Lung (tissue), 12 donors: ENCODE measurements around the gene SPP1. TPM values are rescaled to one million over a fixed set of nuclear protein-coding genes. Genes with fewer than 3 reads are reported as not detected.

ENCODE experiments used
- ATAC-seq: fragments of 200-7000 bp; cut with Tn5 transposase; one replicate; pipeline ENCODE4 v1.9.1; 2020; ENCODE audit warnings: moderate number of reproducible peaks; ENCODE audit not compliant: insufficient read depth, low FRiP score
- DNase-seq, 3 donors: peaks; one replicate each; pipeline ENCODE4 v3.0.0-alpha.2; 2013 to 2017
- H3K27ac ChIP-seq, 2 donors: one replicate each; pipeline ENCODE4 v1.5.1; 2013; ENCODE audit warnings: mild to moderate bottlenecking in 2 of 2, moderate library complexity in 2 of 2, control low read depth in 1 of 2, inconsistent platforms in 1 of 2, low read depth in 1 of 2, low read length in 1 of 2
- H3K27me3 ChIP-seq, 3 donors: one replicate each; pipeline ENCODE4 v1.5.1; 2013; ENCODE audit warnings: low read length in 2 of 3; ENCODE audit not compliant: control insufficient read depth in 3 of 3, insufficient read depth in 3 of 3
- H3K36me3 ChIP-seq, 4 donors: one replicate each; pipeline ENCODE4 v1.5.1; 2013; ENCODE audit warnings: low read length in 4 of 4, mild to moderate bottlenecking in 1 of 4, moderate library complexity in 1 of 4; ENCODE audit not compliant: control insufficient read depth in 4 of 4, insufficient read depth in 4 of 4
- H3K4me1 ChIP-seq, 5 donors: one replicate each; pipeline ENCODE4 v1.5.1; 2013; ENCODE audit warnings: low read length in 5 of 5, mild to moderate bottlenecking in 2 of 5, moderate library complexity in 1 of 5; ENCODE audit not compliant: control insufficient read depth in 5 of 5, insufficient read depth in 5 of 5
- H3K4me3 ChIP-seq: one replicate; pipeline ENCODE4 v1.5.1; 2013; ENCODE audit warnings: mild to moderate bottlenecking, control low read depth, moderate library complexity
- H3K9ac ChIP-seq, 2 donors: one replicate each; pipeline ENCODE4 v1.5.1; 2013; ENCODE audit warnings: low read length in 2 of 2, control low read depth in 1 of 2; ENCODE audit not compliant: insufficient read depth in 1 of 2
- H3K9me3 ChIP-seq, 4 donors: one replicate each; pipeline ENCODE4 v1.5.1; 2013; ENCODE audit warnings: low read length in 3 of 4, mild to moderate bottlenecking in 1 of 4, moderate library complexity in 1 of 4; ENCODE audit not compliant: control insufficient read depth in 4 of 4, insufficient read depth in 3 of 4
- WGBS, 2 donors: extraction: QIAGEN DNeasy Blood & Tissue Kit; methylation state at CpG; one replicate each; pipeline ENCODE4 v1.1.7; 2013; 5-methylcytosine and 5-hydroxymethylcytosine counted together
- polyA plus RNA-seq, 2 donors: library from polyadenylated mRNA; stranded (reverse); fragments of 200-250 nt; gene quantifications; one replicate each; pipeline ENCODE4 v1.2.1, GENCODE V29; 2013
- total RNA-seq, 2 donors: library from RNA; depleted of rRNA in 1 of 2; stranded (reverse); fragments of >200 nt in 1 of 2; gene quantifications; one replicate each; pipeline ENCODE4 v1.2.1, GENCODE V29; 2014 to 2021
- TF ChIP-seq, protein P1 (sequence below): IDR thresholded peaks from 2 replicates; pipeline ENCODE4 v1.5.1; 2012; ENCODE audit warnings: mild to moderate bottlenecking; ENCODE audit errors: control extremely low read depth, extremely low read depth
- donor health status: control.
- donor health status: control.
- donor health status: Bipolar disorder and iron deficiency.
- donor health status: healthy.
- donor health status: DM: yes; HTN: yes; CAD: no.

Gene SPP1
- total and polyA plus RNA-seq, 4 donors: 5.4 to 433 (median 112) TPM

DNA sequence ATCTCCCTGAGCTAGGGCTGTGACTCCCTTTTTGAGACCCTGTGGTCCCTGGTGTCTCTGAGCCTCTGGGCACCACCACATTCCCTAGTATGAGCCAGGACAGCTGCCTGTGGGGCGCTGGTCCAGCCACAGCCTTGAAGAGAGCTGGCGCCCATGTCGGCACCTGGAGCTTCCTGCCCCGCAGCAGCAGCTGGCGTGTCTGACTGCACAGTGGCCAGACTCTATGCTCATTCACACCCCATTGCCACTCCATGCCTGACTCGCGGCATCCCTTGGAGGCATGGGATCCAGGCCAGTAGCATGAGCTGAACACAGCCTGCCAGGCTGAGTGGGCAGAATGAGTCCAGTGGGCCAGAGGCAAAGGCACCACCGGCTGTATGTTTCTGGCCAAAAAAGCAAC lies 8.3 kb upstream of the SPP1 start:
- TF ChIP-seq, protein P1, sequence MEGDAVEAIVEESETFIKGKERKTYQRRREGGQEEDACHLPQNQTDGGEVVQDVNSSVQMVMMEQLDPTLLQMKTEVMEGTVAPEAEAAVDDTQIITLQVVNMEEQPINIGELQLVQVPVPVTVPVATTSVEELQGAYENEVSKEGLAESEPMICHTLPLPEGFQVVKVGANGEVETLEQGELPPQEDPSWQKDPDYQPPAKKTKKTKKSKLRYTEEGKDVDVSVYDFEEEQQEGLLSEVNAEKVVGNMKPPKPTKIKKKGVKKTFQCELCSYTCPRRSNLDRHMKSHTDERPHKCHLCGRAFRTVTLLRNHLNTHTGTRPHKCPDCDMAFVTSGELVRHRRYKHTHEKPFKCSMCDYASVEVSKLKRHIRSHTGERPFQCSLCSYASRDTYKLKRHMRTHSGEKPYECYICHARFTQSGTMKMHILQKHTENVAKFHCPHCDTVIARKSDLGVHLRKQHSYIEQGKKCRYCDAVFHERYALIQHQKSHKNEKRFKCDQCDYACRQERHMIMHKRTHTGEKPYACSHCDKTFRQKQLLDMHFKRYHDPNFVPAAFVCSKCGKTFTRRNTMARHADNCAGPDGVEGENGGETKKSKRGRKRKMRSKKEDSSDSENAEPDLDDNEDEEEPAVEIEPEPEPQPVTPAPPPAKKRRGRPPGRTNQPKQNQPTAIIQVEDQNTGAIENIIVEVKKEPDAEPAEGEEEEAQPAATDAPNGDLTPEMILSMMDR: no peak
- Histone ChIP-seq H3K27ac (no peak overlapping the region), H3K4me3 (no peak overlapping the region), H3K9me3 (no peaks in the 10 kb centered on the region), H3K9ac (no peak overlapping the region), H3K36me3 (no peaks in the 10 kb centered on the region), H3K27me3 (no peaks in the 10 kb centered on the region), H3K4me1 (peaks cover 0 to 5% (median 0%) of the 10 kb centered on the region in 5 donors)
- ATAC-seq (no peak), DNase-seq (no peak)
- WGBS, 2 donors: 90 to 98% methylated on average over 8 of the region's 8 CpGs

GRCh38 chr4:87970121-87970520 lies 5.4 kb upstream of the SPP1 start:
- Histone ChIP-seq H3K4me1 (peaks cover 0 to 3% (median 0%) of the 10 kb centered on the region in 5 donors), H3K27me3 (peaks cover 0 to 7% (median 5%) of the 10 kb centered on the region in 3 donors), H3K4me3 (no peak overlapping the region), H3K36me3 (no peaks in the 10 kb centered on the region), H3K9me3 (no peaks in the 10 kb centered on the region), H3K9ac (no peak overlapping the region), H3K27ac (no peak overlapping the region)
- ATAC-seq (no peak), DNase-seq (no peak)
- 75 to 89% methylated on average over 2 of the region's 2 CpGs for WGBS, 2 donors
- TF ChIP-seq, protein P1: no peak

DNA sequence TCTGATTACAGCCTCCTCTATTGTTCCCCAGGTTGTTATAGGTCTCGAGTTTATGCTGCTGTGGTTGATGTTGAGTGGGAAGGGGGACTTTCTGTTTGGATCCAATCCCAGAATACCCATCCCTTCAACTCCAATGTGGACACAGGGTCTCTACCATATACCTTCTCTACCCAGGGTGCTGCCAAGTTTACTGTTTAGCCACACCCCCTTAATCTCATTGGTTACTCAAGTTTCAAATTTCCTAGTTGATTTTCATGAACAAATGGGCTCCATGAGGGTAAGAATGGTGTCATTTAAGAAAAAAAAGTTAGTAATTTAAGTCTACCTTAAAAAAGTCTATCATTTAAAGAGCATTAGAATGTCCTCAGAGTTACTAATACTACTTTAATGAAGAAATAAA lies 3.6 kb upstream of the SPP1 start:
- TF ChIP-seq, protein P1: no peak
- DNase-seq (no peak), ATAC-seq (no peak)
- Histone ChIP-seq H3K27ac (no peak overlapping the region), H3K4me1 (peaks cover 0 to 3% (median 0%) of the 10 kb centered on the region in 5 donors), H3K27me3 (peaks cover 0 to 12% (median 9%) of the 10 kb centered on the region in 3 donors), H3K4me3 (no peak overlapping the region), H3K36me3 (no peaks in the 10 kb centered on the region), H3K9me3 (peaks cover 0 to 2% (median 0%) of the 10 kb centered on the region in 4 donors), H3K9ac (no peak overlapping the region)
- 32 to 78% methylated on average over 1 of the region's 1 CpG for WGBS, 2 donors
